Stimulated activated CD4-positive, alpha-beta T cell treated with anti-CD3 and anti-CD28 coated beads, Interleukin-15, amount 100 ng/mL, for 48 hours (primary cell): ENCODE results near the gene SERTAD2.
A peak's percentile ranks its signal among the peaks of the same experiment; 100 is the strongest.

Experiments
- DNase-seq, 2 donors: peaks; one replicate each; pipeline ENCODE4 v3.0.0-alpha.2; 2020; ENCODE audit warnings: low read depth in 2 of 2

SERTAD2 gene

DNA sequence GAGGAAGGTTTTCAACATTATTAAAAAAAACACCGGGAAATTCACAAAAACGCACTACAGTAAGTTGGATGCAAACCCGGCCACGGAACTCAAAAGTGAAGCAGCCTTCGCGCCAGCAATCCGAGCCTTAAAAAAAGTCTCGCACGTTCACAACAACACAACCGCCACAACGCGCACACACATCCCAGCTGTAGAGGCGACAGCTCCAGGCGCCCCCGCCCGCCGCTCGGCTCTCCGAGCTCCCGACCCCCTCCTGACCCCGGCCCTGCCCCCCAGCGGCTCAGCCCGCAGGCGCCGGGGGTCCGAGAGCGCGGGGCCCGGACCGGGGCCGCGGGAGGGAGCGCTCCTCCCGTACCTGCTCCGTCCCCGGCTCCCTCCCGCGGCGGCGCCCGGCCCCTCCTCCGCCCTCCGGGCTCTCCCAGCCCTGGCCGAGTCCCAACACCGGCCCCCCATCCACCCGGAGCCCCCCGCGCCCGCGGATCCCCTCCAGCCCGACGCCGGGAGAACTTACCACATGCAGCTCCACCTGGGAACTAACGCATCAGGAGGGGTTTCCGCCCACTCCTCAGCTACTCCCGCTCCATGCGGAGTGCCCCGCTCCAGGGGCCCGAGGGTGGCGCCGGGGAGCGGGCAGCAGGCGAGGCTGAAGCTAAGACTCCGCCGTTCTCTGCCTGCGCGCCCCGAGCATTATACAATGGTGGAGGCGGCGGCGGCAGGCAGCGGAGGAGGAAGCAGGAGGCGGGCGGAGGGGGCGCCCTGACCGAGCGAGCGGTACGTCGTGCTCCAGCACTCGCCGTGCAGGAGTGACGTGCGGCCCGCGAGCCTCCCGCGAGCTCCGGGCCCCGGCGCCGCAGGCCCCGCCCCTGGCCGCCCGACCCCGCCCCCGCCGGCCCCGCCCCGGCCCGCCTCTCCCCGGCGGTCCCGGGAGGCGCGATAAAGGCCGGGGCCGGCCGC lies at the start of gene SERTAD2:
SERTAD2 (minus strand) TSS at position 805 of the 954 bp plus-strand sequence. CDS start 17,042 bp downstream, outside the sequence.
- DNase-seq: peak in 1 of 2 donors; percentile 72

DNA sequence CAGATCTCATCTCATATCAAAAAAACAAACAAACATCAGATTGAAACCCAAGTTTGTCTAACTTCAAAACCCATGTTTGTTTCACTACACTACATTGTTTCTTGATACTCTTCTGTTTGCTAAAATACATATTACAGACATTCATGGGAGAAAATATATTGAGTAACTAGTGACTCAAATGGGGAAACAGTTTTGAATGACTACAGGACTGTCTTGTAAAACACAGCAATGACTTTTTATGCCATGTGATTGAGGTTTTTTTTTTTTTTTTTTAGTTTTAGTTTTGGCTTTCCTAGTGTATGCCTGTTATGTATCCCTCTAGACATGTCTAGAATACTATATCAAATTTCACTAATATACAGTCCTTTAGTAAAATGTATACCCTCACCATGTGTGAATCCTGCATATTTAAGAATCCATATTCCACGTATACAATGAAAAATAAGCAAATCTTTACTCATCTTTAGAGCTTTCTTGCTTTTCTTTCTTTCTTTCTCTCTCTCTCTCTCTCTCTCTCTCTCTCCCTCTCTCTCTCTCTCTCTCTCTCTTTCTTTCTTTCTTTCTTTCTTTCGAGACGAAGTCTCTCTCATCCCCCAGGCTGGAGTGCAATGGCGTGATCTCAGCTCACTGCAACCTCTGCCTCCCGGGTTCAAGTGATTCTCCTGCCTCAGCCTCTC lies 46.6 kb upstream of the SERTAD2 start:
- DNase-seq: no peak

GRCh38 chr2:64699712-64700111 lies 46.0 kb upstream of the SERTAD2 start:
- no peak for DNase-seq

GRCh38 chr2:64698668-64699444 lies 45.1 kb upstream of the SERTAD2 start:
- no peak for DNase-seq

- no peak for DNase-seq
Measured at GRCh38 chr2:64698177-64698643, 44.5 kb upstream of the SERTAD2 start.

GRCh38 chr2:64697297-64698176 lies 43.8 kb upstream of the SERTAD2 start:
- DNase-seq: no peak

- DNase-seq: no peak
Measured at GRCh38 chr2:64696636-64697035, 42.9 kb upstream of the SERTAD2 start.

DNA sequence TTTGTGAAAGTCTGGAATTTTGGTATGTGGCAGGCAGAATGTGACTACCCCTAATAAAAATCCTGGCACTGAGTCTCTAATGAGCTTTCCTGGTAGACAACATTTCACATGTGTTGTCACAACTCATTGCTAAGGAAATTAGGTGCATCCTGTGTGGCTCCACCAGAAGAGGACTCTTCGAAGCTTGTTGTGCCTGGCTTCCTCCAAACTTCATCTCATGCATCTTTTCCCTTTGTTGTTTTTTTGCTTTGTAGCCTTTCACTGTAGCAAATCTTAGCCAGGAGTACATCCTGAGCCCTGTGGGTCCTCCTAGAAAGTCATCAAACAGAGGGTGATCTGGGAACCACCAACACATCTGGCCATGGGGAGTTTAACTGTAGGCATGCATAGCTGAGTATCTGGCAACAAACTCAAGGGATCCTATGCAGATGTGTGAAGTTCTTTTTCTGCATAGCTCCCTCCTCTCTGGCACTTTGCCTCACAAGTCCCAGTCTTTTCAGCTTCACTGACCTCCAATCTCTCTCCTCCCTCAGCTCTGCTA lies 42.1 kb upstream of the SERTAD2 start:
- DNase-seq: no peak

DNA sequence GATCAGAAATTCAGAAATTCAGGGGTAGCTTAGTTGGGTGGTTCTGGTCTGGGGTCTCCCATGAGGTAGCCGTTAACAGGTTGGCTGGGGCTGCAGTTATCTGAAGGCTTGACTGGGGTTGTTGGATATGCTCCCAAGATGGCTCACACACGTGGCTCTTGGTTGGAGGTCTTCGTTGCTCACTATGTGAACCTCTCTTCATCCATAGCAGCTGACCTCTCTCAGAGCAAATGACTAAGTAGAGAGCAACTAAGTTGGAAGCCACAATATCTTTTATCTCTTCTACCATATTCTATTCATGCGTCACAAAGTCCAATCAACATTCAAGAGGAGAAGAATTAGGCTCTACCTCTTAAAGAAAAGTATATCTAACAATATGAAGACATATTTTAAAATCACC lies 38.7 kb upstream of the SERTAD2 start:
- DNase-seq: no peak

DNA sequence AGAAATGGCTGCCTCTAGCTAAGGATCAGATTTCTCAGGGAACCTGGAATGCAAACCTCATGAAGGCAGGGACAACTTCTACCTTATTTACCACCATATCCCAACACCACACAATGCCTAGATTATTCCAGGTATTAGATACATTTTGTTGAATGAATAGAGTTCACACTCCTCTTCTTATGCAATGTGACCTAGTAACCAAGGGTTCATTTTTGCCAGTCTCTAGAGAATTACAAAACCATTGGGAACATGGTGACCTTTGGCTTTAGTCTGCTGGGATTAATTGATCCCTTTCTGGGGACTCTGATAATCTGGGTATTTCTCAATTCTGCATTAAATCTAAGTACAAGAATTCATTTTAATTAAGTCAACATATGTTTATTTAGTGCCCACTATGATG lies 35.2 kb upstream of the SERTAD2 start:
- DNase-seq: no peak

- no peak for DNase-seq
Measured at GRCh38 chr2:64686283-64686956, 32.7 kb upstream of the SERTAD2 start.

DNA sequence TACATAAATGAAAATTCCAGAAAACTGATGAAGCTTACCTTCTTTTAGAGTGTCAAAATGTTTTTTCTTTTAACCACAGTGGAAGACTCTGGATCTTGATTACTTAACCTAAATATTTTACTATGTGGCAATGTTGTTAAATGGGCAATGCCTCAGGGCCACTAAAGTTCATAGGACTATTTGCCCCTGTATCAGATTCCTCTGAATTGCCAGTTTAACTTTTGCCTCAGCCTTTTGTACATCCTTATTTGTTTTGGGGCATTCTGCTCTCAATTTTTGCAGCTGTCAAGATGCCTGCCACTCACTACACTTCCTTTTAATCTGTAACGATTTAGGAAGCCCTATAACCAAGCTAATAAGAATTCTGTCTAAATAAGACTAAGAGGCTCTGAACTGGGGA lies 31.7 kb upstream of the SERTAD2 start:
- no peak for DNase-seq

DNA sequence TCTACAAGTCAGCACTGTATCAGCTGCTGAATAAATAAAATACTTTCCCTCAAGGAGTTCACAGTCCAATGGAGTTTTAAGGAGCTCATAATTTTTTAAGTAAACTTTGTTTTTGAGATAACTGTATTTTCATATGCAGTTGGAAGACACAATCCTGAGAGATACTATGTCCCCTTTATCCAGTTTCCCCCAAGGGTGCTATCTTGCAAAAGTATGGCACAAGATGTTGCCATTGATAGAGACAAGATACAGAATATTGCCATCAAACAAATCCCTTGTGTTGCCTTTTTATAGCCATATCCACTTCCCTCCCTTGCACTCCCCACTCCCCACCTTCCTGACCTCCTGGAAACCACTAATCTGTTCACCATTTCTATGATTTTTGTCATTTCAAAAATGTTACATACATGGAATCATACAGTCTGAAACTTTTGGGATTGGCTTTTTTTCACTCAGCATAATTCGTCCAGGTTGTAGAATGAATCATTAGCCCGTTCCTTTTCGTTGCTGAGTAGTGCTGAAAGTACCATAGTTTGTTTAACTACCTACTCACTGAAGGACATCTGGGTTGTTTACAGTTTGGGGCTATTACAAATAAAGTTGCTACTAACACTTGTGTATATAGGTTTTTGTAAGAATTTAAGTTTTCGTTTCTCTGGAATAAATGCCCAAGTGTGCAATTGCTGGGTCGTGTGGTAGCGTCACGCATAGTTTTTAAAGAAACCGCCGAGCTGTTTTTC lies 30.2 kb upstream of the SERTAD2 start:
- DNase-seq: no peak

DNA sequence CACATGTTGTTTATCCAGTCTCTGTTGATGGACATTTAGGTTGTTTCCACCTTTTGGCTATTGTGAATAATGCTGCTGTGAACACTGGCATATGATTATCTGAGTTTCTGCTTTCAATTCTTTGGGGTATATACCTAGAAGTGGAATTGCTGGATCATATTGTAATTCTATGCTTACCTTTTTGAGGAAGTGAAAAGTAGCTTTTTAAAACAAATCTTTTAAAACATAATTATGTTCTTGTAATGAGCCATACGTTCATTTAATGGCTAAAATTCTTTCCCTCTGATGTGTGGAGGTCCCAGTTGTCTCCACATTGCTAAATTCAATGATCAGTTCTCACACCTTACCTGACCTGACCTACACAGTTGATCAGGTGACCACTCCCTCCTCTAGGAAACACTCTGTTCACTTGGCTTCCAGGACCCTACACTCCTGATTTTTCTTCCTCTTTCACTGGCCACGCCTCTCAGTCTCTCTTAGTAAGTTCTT lies 27.8 kb upstream of the SERTAD2 start:
- no peak for DNase-seq

DNA sequence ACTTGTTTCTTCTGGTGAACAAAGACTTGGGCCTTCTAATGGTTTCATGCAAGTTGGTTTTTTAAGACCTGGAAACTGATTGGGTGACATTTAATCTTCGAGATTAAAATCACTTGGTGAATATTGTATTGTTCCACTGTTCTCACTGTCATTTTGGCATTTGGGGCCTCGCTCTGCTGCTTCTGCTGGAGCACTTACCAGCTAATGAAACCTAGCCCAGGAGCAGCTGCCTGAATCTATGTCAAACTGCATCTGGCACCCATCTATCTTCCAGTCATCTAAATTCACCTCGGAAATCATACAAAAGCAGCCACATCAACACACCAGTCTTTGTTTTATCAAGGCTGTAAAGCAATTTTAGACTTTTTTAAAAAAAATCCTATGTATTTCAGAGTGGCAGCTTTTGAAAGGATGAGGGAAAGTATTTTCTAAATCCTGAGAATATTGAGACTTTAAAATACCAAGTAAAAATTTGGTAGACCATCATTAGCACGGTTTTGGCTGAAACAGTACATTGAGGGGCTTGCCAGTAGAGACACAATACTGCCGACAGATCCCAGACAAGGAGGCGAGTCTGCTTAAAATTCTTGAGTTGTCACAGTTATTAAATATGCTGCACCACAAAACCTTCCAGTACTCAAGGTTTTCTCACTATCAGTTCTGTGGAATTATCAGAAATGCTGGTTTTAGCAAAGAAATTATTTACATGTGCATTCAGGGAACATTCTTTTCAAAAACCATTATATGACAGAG lies 26.1 kb upstream of the SERTAD2 start:
- DNase-seq: no peak

DNA sequence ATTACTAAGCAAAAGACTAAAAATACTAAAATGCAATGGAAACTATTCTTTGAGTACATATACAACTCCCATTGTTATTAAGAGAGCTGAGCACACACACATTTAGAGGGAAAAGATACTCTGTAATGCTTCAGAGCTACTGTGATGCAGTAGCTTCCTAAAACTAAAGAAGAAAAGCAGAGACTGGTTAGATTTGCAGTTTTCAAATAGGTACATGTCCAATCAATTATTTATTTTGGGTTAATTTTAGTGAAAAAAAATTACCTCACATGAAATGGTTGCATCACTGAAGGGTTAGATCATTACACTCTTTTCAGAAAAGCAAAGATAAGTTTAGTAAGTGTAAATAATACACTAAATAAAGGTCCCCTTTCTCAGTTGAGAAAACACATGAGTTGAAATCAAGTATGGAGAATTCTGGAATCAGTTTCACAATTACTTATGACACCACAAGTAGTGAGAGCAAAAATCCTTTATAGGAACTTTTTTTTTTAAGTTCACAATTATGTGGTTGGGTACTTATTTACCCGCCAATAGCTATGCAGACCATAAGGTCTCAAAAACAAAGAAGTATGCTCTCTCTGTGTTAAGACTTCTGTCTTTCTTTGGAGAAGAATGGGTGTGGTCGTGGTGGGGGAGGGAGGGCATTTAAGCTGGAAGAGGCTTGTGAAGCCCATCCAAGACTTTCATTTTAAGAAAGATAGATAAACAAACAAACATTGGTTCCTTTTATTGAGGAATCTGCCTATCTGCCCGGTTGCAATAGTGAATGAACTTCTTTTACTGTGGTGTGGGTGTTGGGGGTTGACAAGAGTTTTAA lies 25.3 kb upstream of the SERTAD2 start:
- DNase-seq: no peak

DNA sequence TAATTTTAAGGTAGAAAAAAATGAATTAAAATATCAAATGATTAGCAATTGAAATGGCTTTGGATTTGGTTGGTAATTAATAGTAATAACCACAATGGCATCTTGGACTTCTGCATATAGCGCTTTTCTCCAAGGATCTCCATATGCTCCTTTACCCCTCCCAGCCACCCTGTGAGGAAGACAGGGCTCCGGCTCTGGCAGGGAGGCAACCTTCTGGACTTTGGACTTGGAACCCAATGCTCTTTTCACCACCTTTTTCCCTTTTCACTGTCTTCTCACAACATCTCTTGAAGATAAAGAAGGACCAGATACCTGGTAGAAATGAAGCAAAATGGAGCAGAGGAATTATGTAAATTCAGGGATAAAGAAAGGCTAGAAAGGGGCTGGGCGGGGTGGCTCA lies 23.8 kb upstream of the SERTAD2 start:
- no peak for DNase-seq

GRCh38 chr2:64675860-64676259 lies 22.1 kb upstream of the SERTAD2 start:
- DNase-seq: peak; percentile 76 to 81
